Measurements from ENCODE around the gene OR5T3. TPM values are rescaled to one million over a fixed set of nuclear protein-coding genes. Genes with fewer than 3 reads are reported as not detected.
"Not testable (repeated sequence)": the region's sequence is repeated elsewhere in the genome, so short reads cannot be mapped to it uniquely, and the experiment has no call there.

OR5T3 gene
- total RNA-seq, result not detected
- not detected for polyA plus RNA-seq
- 0 reads per million in 6 experiments for total RNA-seq

DNA sequence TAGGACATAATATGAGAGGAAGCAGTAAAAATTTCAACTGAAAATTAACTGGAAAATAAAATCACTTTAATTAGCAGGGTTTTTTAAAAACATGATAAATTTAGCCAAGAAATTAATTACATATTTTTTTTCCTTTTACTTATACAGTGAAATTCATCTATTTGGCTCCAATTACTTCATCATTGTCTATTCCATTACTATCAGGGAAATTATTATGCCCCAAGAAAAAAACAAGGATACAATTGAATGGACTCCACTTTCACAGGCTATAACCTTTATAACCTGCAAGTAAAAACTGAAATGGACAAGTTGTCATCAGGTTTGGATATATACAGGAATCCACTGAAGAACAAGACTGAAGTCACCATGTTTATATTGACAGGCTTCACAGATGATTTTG is at the start of gene OR5T3:
OR5T3 (plus strand) TSS at position 301 of the 400 bp plus-strand sequence; CDS start at position 301, 0 bp downstream.
- peaks cover 0 to 9% (median 0%) of the 10 kb centered on the region in 3 donors for H3K36me3 Mint-ChIP-seq

GRCh38 chr11:56207790-56208189 is 44.3 kb upstream of the OR5T3 start:
- POLR2A ChIA-PET, result no interaction called here
- Mint-ChIP-seq H3K4me3 (no peak overlapping the region), H3K9me3 (peaks cover 2 to 36% (median 18%) of the 10 kb centered on the region in 9 donors), H3K36me3 (peaks cover 0 to 12% (median 0%) of the 10 kb centered on the region in 3 donors), H3K27me3 (no peaks in the 10 kb centered on the region), H3K27ac (no peak overlapping the region), H3K4me1 (no peaks in the 10 kb centered on the region)
- DNase-seq (no peak), ATAC-seq (no peak)

More for the DNA sequence above, at the start of gene OR5T3:
- Mint-ChIP-seq H3K27ac (no peak within 1 kb of the TSS), H3K4me3 (no peak within 1 kb of the TSS), H3K4me1 (no peaks in the 10 kb centered on the region), H3K27me3 (no peaks in the 10 kb centered on the region), H3K9me3 (peaks cover 0 to 22% (median 14%) of the 10 kb centered on the region in 9 donors)
- ATAC-seq (no peak), DNase-seq (no peak)
- POLR2A ChIA-PET, result no interaction called here

DNA sequence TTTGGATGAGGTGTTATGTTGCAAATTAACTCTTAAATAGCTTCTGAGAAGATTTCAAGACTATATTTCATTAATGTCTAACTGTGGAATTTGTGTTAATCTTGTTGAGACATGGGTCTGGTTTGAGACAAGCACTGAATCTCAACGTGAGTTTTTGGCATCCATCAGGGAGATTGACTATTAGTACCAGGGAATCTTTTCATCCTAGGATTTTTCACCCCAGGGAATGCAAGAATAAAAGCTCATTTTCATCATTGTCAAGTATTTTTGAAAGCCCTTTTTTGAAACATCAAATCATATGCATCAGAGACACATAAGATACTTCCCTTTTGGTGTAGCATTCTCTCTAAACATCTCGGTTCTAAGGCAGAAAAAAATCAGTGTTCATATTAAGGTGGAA is 37.5 kb upstream of the OR5T3 start:
- Mint-ChIP-seq H3K27ac (no peak overlapping the region), H3K36me3 (peaks cover 0 to 19% (median 0%) of the 10 kb centered on the region in 3 donors), H3K27me3 (no peaks in the 10 kb centered on the region), H3K9me3 (peaks cover 11 to 49% (median 28%) of the 10 kb centered on the region in 9 donors), H3K4me3 (no peak overlapping the region), H3K4me1 (no peaks in the 10 kb centered on the region)
- POLR2A ChIA-PET, result no interaction called here
- no peak for DNase-seq
- no peak for ATAC-seq

GRCh38 chr11:56219735-56220134 is 32.3 kb upstream of the OR5T3 start:
- H3K9me3 Mint-ChIP-seq, result peaks cover 0 to 52% (median 22%) of the 10 kb centered on the region in 9 donors
- ATAC-seq, H3K4me1 Mint-ChIP-seq, H3K27me3 Mint-ChIP-seq, H3K4me3 Mint-ChIP-seq, H3K36me3 Mint-ChIP-seq, POLR2A ChIA-PET, H3K27ac Mint-ChIP-seq: not testable (repeated sequence)
- DNase-seq, result peak in 1 of 10 donors; percentile 41

DNA sequence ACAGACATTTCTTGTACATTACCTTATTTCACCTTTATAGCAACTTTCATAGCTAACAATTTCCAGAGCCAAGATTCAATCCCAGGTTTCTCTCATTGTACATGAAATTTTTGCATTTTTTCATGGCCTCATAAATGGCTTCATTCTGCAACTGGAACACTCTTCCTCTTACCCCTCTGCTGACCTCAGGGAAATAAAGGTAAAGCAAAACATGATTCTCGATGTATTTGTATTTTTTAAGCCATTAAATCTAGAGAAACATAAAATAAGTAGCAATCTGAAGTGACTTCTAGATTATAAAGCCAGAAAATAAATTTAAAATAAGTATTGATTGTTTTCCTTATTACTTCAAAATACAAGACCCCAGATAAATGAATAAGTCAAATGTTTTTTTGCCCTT is 17.9 kb upstream of the OR5T3 start, which contains the start of gene OR5T2:
OR5T2 (minus strand) TSS at position 101 of the 400 bp plus-strand sequence. CDS start 1,193 bp downstream, outside the sequence.
- Mint-ChIP-seq H3K36me3 (no peaks in the 10 kb centered on the region), H3K9me3 (peaks cover 8 to 33% (median 14%) of the 10 kb centered on the region in 9 donors), H3K4me1 (no peaks in the 10 kb centered on the region), H3K4me3 (no peak within 1 kb of the TSS), H3K27me3 (no peaks in the 10 kb centered on the region), H3K27ac (no peak within 1 kb of the TSS)
- POLR2A ChIA-PET, result no interaction called here
- ATAC-seq (no peak), DNase-seq (no peak)

- DNase-seq (no peak), ATAC-seq (no peak)
- Mint-ChIP-seq H3K4me1 (no peaks in the 10 kb centered on the region), H3K9me3 (peaks cover 5 to 36% (median 21%) of the 10 kb centered on the region in 9 donors), H3K36me3 (peaks cover 0 to 12% (median 0%) of the 10 kb centered on the region in 3 donors), H3K27ac (no peak overlapping the region), H3K4me3 (no peak overlapping the region), H3K27me3 (no peaks in the 10 kb centered on the region)
- POLR2A ChIA-PET, result no interaction called here
These were observed 19.0 kb downstream of the OR5T3 start for GRCh38 chr11:56271092-56271491.

DNA sequence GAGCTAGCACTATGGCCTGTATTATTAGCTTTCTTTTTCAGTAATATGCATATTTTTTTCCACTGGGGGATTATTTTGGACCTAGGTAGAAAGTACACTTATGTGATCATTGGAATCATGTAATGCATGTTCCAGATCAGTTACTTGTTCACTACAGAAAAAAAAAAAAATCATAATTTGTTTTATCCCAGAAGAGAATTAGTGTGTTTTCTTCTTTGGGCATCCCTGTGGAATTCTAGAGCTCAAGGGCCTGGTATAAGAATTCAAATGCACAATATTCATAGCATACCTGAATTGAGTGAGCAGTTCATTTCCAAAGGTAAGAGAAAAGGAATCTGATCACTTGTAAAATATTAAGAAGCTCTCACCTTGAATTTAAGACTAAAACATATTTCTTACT is 21.8 kb downstream of the OR5T3 start, which contains the start of gene OR5T1:
OR5T1 (plus strand) TSS at position 301 of the 400 bp plus-strand sequence. CDS start 1,485 bp downstream, outside the sequence.
- Mint-ChIP-seq H3K4me1 (no peaks in the 10 kb centered on the region), H3K36me3 (peaks cover 0 to 5% (median 0%) of the 10 kb centered on the region in 3 donors), H3K9me3 (peaks cover 4 to 33% (median 14%) of the 10 kb centered on the region in 9 donors), H3K27ac (no peak within 1 kb of the TSS), H3K27me3 (no peaks in the 10 kb centered on the region), H3K4me3 (no peak within 1 kb of the TSS)
- ATAC-seq (no peak), DNase-seq (no peak)
- POLR2A ChIA-PET, result no interaction called here

DNA sequence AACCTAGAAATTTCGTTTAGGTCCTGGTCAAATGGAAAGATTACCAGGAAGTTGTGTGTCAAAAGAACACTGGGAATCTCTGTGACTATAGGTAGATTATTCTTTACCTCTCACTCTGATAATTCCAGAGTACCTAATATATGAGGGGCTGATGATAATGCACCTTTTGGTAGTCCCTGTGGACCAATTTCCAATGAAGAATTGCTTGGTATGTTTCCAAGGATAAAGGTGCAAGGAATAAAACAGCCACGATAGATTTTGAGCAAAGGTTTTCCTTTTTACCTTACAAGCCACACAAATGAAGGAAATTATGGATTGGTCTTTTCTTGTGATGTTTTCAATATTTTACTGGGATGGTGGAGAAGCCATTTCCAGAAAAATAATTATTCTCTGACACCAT is 40.1 kb downstream of the OR5T3 start, which contains the start of gene OR8H1:
OR8H1 (minus strand) TSS at position 101 of the 400 bp plus-strand sequence. CDS start 1,192 bp downstream, outside the sequence.
- H3K9me3 Mint-ChIP-seq, result peaks cover 3 to 34% (median 9%) of the 10 kb centered on the region in 9 donors
- POLR2A ChIA-PET, result no interaction called here
- ATAC-seq (no peak), DNase-seq (no peak)
- no peak within 1 kb of the TSS for H3K4me3 Mint-ChIP-seq
- no peaks in the 10 kb centered on the region for H3K4me1 Mint-ChIP-seq
- no peak within 1 kb of the TSS for H3K27ac Mint-ChIP-seq
- H3K36me3 Mint-ChIP-seq, result peaks cover 0 to 8% (median 0%) of the 10 kb centered on the region in 3 donors
- H3K27me3 Mint-ChIP-seq, result no peaks in the 10 kb centered on the region

- H3K27ac Mint-ChIP-seq, result no peak overlapping the region
- H3K4me3 Mint-ChIP-seq, result no peak overlapping the region
- peaks cover 2 to 33% (median 11%) of the 10 kb centered on the region in 9 donors for H3K9me3 Mint-ChIP-seq
- ATAC-seq (no peak), DNase-seq (no peak)
- peaks cover 0 to 8% (median 0%) of the 10 kb centered on the region in 3 donors for H3K36me3 Mint-ChIP-seq
- H3K27me3 Mint-ChIP-seq, result no peaks in the 10 kb centered on the region
- no peaks in the 10 kb centered on the region for H3K4me1 Mint-ChIP-seq
- POLR2A ChIA-PET, result no interaction called here
These were observed 44.8 kb downstream of the OR5T3 start for GRCh38 chr11:56296898-56297297.

Other genes starting within 250 kb of the OR5T3 start
- gene OR5AS1, start 224.6 kb upstream of the OR5T3 start, total RNA-seq, result not detected
- not detected for gene OR5AS1, start 224.6 kb upstream of the OR5T3 start, polyA plus RNA-seq
- gene OR8I2, start 158.9 kb upstream of the OR5T3 start, total RNA-seq, result not detected
- not detected for gene OR8I2, start 158.9 kb upstream of the OR5T3 start, polyA plus RNA-seq
- gene OR8H2, start 148.6 kb upstream of the OR5T3 start, total RNA-seq, result not detected
- not detected for gene OR8H2, start 148.6 kb upstream of the OR5T3 start, polyA plus RNA-seq
- not detected for gene OR8H3, start 129.9 kb upstream of the OR5T3 start, total RNA-seq
- not detected for gene OR8H3, start 129.9 kb upstream of the OR5T3 start, polyA plus RNA-seq
- gene OR8J3, start 112.1 kb upstream of the OR5T3 start, total RNA-seq, result not detected
- gene OR8J3, start 112.1 kb upstream of the OR5T3 start, polyA plus RNA-seq, result not detected
- gene OR8K5, start 91.9 kb upstream of the OR5T3 start, total RNA-seq, result not detected
- gene OR8K5, start 91.9 kb upstream of the OR5T3 start, polyA plus RNA-seq, result not detected
- not detected for gene OR5J2, start 75.6 kb upstream of the OR5T3 start, total RNA-seq
- not detected for gene OR5J2, start 75.6 kb upstream of the OR5T3 start, polyA plus RNA-seq
- gene OR5T2, start 18.0 kb upstream of the OR5T3 start, total RNA-seq, result not detected
- not detected for gene OR5T2, start 18.0 kb upstream of the OR5T3 start, polyA plus RNA-seq
- not detected for gene OR5T1, start 21.9 kb downstream of the OR5T3 start, total RNA-seq
- not detected for gene OR5T1, start 21.9 kb downstream of the OR5T3 start, polyA plus RNA-seq
- not detected for gene OR8H1, start 40.0 kb downstream of the OR5T3 start, total RNA-seq
- gene OR8H1, start 40.0 kb downstream of the OR5T3 start, polyA plus RNA-seq, result not detected
- not detected for gene OR8K3, start 62.9 kb downstream of the OR5T3 start, total RNA-seq
- gene OR8K3, start 62.9 kb downstream of the OR5T3 start, polyA plus RNA-seq, result not detected
- gene OR8K1, start 93.8 kb downstream of the OR5T3 start, total RNA-seq, result not detected
- not detected for gene OR8K1, start 93.8 kb downstream of the OR5T3 start, polyA plus RNA-seq
- gene OR8J1, start 102.0 kb downstream of the OR5T3 start, total RNA-seq, result not detected
- gene OR8J1, start 102.0 kb downstream of the OR5T3 start, polyA plus RNA-seq, result not detected
- not detected for gene OR8U1, start 123.4 kb downstream of the OR5T3 start, total RNA-seq
- gene OR8U1, start 123.4 kb downstream of the OR5T3 start, polyA plus RNA-seq, result not detected
- gene OR5AL1, start 160.4 kb downstream of the OR5T3 start, total RNA-seq, result not detected
- not detected for gene OR5AL1, start 160.4 kb downstream of the OR5T3 start, polyA plus RNA-seq
- gene OR5M3, start 221.1 kb downstream of the OR5T3 start, total RNA-seq, result not detected
- not detected for gene OR5M3, start 221.1 kb downstream of the OR5T3 start, polyA plus RNA-seq
- gene OR5M8, start 239.1 kb downstream of the OR5T3 start, total RNA-seq, result not detected
- not detected for gene OR5M8, start 239.1 kb downstream of the OR5T3 start, polyA plus RNA-seq